Osteocyte (in vitro differentiated cells): ENCODE measurements around the gene HOXB8. TPM values are rescaled to one million over a fixed set of nuclear protein-coding genes. Genes with fewer than 3 reads are reported as not detected.

Experiments
- DNase-seq: peaks from one replicate; pipeline ENCODE4 v3.0.0; 2021; ENCODE audit warnings: mixed read lengths; ENCODE audit not compliant: unreplicated experiment; ENCODE audit errors: extremely low spot score
- H3K27ac Mint-ChIP-seq: one replicate; pipeline ENCODE4 v1.8.0; 2021; ENCODE audit warnings: mild to moderate bottlenecking, mixed read lengths; ENCODE audit not compliant: unreplicated experiment
- H3K27me3 Mint-ChIP-seq: one replicate; pipeline ENCODE4 v1.8.0; 2021; ENCODE audit warnings: mixed read lengths; ENCODE audit not compliant: unreplicated experiment
- H3K36me3 Mint-ChIP-seq: one replicate; pipeline ENCODE4 v1.8.0; 2021; ENCODE audit warnings: mixed read lengths; ENCODE audit not compliant: unreplicated experiment
- H3K4me1 Mint-ChIP-seq: one replicate; pipeline ENCODE4 v1.8.0; 2021; ENCODE audit warnings: mixed read lengths; ENCODE audit not compliant: unreplicated experiment
- H3K4me3 Mint-ChIP-seq: one replicate; pipeline ENCODE4 v1.8.0; 2021; ENCODE audit warnings: mild to moderate bottlenecking, moderate library complexity, mixed read lengths; ENCODE audit not compliant: unreplicated experiment
- H3K9me3 Mint-ChIP-seq: one replicate; pipeline ENCODE4 v1.8.0; 2021; ENCODE audit warnings: mixed read lengths; ENCODE audit not compliant: unreplicated experiment
- CTCF ChIP-seq: fragments of 200-600 bp; sonication (generic); IDR thresholded peaks from 2 replicates; pipeline ENCODE4 v1.5.0; 2021; ENCODE audit warnings: antibody characterized with exemption, mild to moderate bottlenecking, moderate library complexity
- total RNA-seq: library from RNA; stranded (reverse); gene quantifications from 2 replicates; pipeline ENCODE4 v1.2.1, GENCODE V29; 2021

HOXB8 gene
- total RNA-seq, 1 donor from 2014 or later: not detected

GRCh38 chr17:48577330-48577945 is 37.7 kb downstream of the HOXB8 start:
- no peak for TF ChIP-seq CTCF
- Mint-ChIP-seq H3K9me3 (no peaks in the 10 kb centered on the region), H3K36me3 (no peaks in the 10 kb centered on the region)

GRCh38 chr17:48576479-48577309 is 38.4 kb downstream of the HOXB8 start:
- DNase-seq: no peak
- Mint-ChIP-seq H3K4me1 (no peaks in the 10 kb centered on the region), H3K9me3 (no peaks in the 10 kb centered on the region), H3K36me3 (no peaks in the 10 kb centered on the region), H3K4me3 (no peak overlapping the region), H3K27ac (no peak overlapping the region), H3K27me3 (peaks cover 91% of the 10 kb centered on the region)
- no peak for TF ChIP-seq CTCF

More at GRCh38 chr17:48577330-48577945, 37.7 kb downstream of the HOXB8 start:
- no peak overlapping the region for H3K27ac Mint-ChIP-seq
- peaks cover 3% of the 10 kb centered on the region for H3K4me1 Mint-ChIP-seq
- DNase-seq: no peak
- H3K27me3 Mint-ChIP-seq: peaks cover 88% of the 10 kb centered on the region
- H3K4me3 Mint-ChIP-seq: no peak overlapping the region

DNA sequence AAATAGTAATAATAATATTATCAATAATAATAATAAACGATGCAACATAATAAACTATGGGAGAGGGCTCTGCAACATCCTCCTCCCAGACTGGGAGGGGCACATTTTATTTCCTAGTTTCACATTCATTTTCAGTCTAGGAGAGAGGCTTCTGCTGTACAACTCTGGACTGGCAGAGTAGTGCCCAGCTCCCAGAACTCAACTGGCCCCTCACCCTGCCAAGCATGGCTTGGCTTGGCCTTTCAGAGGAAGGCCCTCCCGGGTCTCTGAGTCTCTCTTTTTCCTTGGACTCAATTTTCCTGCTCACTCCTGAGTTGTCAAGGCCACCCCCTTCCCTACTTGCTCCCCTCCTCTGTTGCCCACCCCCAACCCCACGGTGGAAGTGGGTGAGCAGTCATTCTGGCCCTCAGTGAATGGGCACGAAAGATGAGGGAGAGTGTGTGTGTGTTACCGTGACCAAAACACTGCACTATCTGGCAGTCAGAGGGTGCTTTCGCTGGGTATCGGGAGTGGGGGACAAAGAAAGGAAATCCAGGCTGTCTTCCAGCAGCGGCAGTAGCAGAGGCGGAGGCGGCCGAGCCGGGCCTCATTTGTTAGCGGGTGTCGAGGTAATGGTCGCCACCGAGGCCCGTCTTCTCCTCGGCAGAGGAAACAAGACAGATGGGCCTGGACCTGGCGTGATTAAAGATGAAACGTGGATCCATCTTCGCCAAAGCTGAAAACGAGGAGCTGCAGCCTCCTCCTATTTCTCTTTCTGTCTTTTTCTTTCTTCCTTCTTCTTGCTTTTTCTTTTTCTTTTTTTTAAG is 39.2 kb downstream of the HOXB8 start:
- no peak for TF ChIP-seq CTCF
- DNase-seq: no peak
- Mint-ChIP-seq H3K27me3 (peaks cover 91% of the 10 kb centered on the region), H3K4me1 (no peaks in the 10 kb centered on the region), H3K36me3 (no peaks in the 10 kb centered on the region), H3K27ac (no peak overlapping the region), H3K9me3 (no peaks in the 10 kb centered on the region), H3K4me3 (no peak overlapping the region)

DNA sequence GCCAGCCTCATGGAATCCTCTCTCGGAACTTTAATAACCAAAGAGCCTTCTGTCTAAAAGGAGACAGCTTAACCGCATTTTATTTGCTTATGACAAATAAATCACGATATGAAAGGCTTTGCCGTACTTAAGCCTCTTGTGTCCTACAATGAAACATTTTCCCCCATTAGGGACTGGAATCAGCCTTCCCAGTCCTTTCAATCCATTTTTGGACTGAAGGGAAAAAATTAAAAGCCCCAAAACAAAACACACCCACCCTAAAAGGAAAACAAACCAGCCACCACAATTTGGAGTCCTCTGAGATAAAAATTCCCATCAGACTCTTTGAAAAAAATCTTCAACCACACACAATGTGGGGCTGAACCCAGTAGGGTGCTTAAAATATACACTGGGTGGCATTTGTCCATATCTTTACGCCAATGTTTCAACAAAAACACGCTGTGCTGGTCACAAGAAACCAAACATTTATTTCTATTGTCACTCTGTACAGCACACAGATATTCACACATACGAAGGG is 40.0 kb downstream of the HOXB8 start:
- Mint-ChIP-seq H3K9me3 (no peaks in the 10 kb centered on the region), H3K4me3 (no peak overlapping the region), H3K27me3 (peaks cover 87% of the 10 kb centered on the region), H3K4me1 (no peaks in the 10 kb centered on the region), H3K36me3 (no peaks in the 10 kb centered on the region), H3K27ac (no peak overlapping the region)
- no peak for TF ChIP-seq CTCF
- DNase-seq: no peak
